Upper lobe of left lung (tissue), 4 donors: ENCODE measurements around the gene SLC2A14.
"Not testable (repeated sequence)": the region's sequence is repeated elsewhere in the genome, so short reads cannot be mapped to it uniquely, and the experiment has no call there.

Experiments used
- POLR2AphosphoS5 ChIP-seq, 2 donors: sonication (generic); formaldehyde crosslinking; IDR thresholded peaks; one replicate each; pipeline ENCODE4 v1.5.1; 2017; ENCODE audit warnings: antibody characterized with exemption in 2 of 2
- TF ChIP-seq, protein P1 (sequence below), 6 experiments: fragments of 450-650 bp in 4 of 6; fragments of 200-600 bp in 2 of 6; sonication (generic) in 2 of 6; IDR thresholded peaks; one replicate each; pipeline ENCODE4 v1.5.1; 2016 to 2019; ENCODE audit warnings: antibody characterized with exemption in 6 of 6

DNA sequence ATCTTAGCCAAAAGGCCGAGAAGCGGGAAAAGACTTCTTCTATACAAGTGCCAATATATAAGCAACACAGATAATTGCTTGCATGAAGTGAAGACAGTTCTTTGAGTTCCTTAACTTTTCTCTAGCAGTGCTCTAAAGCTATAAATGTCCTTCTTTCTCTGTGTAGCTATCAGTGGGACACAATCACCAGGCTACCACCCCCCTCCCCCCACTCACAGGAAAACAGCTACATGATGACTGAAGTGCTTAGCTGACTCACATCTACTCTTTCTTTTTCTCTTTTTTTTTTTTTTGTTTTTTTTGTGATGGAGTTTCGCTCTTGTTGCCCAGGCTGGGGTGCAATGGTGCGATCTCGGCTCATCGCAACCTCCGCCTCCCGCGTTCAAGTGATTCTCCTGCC lies 30.3 kb downstream of the SLC2A14 start:
- not testable (repeated sequence) for TF ChIP-seq POLR2AphosphoS5 (IDR thresholded peaks at IDR 0.05)
- TF ChIP-seq, protein P1, sequence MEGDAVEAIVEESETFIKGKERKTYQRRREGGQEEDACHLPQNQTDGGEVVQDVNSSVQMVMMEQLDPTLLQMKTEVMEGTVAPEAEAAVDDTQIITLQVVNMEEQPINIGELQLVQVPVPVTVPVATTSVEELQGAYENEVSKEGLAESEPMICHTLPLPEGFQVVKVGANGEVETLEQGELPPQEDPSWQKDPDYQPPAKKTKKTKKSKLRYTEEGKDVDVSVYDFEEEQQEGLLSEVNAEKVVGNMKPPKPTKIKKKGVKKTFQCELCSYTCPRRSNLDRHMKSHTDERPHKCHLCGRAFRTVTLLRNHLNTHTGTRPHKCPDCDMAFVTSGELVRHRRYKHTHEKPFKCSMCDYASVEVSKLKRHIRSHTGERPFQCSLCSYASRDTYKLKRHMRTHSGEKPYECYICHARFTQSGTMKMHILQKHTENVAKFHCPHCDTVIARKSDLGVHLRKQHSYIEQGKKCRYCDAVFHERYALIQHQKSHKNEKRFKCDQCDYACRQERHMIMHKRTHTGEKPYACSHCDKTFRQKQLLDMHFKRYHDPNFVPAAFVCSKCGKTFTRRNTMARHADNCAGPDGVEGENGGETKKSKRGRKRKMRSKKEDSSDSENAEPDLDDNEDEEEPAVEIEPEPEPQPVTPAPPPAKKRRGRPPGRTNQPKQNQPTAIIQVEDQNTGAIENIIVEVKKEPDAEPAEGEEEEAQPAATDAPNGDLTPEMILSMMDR (IDR thresholded peaks at IDR 0.05): not testable (repeated sequence)
